CD4-positive, alpha-beta T cell treated with Interleukin-6 for 4 hours (primary cell): ENCODE results near the gene C20orf96.

Source experiments
- DNase-seq: peaks from one replicate; pipeline ENCODE4 v3.0.0-alpha.2; 2020; ENCODE audit warnings: mixed read lengths

Gene C20orf96

GRCh38 chr20:312067-312466, 21.5 kb upstream of the C20orf96 start:
- no peak for DNase-seq

- DNase-seq = no peak
Measured at GRCh38 chr20:311609-312008, 21.1 kb upstream of the C20orf96 start.

GRCh38 chr20:310645-311044, 20.1 kb upstream of the C20orf96 start:
- DNase-seq = no peak

GRCh38 chr20:309841-310644, 19.5 kb upstream of the C20orf96 start:
- DNase-seq = peak; percentile 88

GRCh38 chr20:309306-309840, 18.8 kb upstream of the C20orf96 start:
- no peak for DNase-seq

- no peak for DNase-seq
Measured at GRCh38 chr20:308427-309038, 18.0 kb upstream of the C20orf96 start.

- no peak for DNase-seq
Measured at GRCh38 chr20:305745-306144, 15.2 kb upstream of the C20orf96 start.

GRCh38 chr20:301886-302848, 11.6 kb upstream of the C20orf96 start:
- DNase-seq = no peak

- DNase-seq = no peak
Measured at GRCh38 chr20:300345-300990, 9.9 kb upstream of the C20orf96 start.

GRCh38 chr20:298776-299391, 8.3 kb upstream of the C20orf96 start:
- no peak for DNase-seq

- peak; percentile 59 for DNase-seq
Measured at GRCh38 chr20:297925-298775, 7.6 kb upstream of the C20orf96 start.

- DNase-seq = peak; percentile 89
Measured at GRCh38 chr20:297098-297924, 6.8 kb upstream of the C20orf96 start, which contains the start of gene ZCCHC3. TSS of gene ZCCHC3 (plus strand) at chr20:297570. CDS start at chr20:297587, 17 bp downstream.

- DNase-seq = no peak
Measured at GRCh38 chr20:295804-296203, 5.3 kb upstream of the C20orf96 start.

- no peak for DNase-seq
Measured at GRCh38 chr20:294602-295001, 4.1 kb upstream of the C20orf96 start.

- no peak for DNase-seq
Measured at GRCh38 chr20:289693-290083, 862 bp downstream of the C20orf96 start.

- no peak for DNase-seq
Measured at GRCh38 chr20:288956-289692, 1.4 kb downstream of the C20orf96 start.

GRCh38 chr20:286508-286907, 4.0 kb downstream of the C20orf96 start:
- no peak for DNase-seq

GRCh38 chr20:284172-284571, 6.4 kb downstream of the C20orf96 start:
- no peak for DNase-seq
